Gastrocnemius medialis (tissue), 4 donors: ENCODE measurements around the gene CCDC127.

ENCODE experiments used
- POLR2A ChIP-seq, 2 donors: fragments of 450-650 bp; IDR thresholded peaks; one replicate each; pipeline ENCODE4 v1.6.1; 2017; ENCODE audit warnings: antibody characterized with exemption in 2 of 2, mild to moderate bottlenecking in 2 of 2, moderate library complexity in 2 of 2
- TF ChIP-seq, protein P1 (sequence below), 5 experiments: fragments of 450-650 bp in 3 of 5; fragments of 200-600 bp in 2 of 5; sonication (generic) in 2 of 5; IDR thresholded peaks in 4 of 5; conservative IDR thresholded peaks in 1 of 5; 1 replicate in 4 of 5; 2 replicates in 1 of 5; pipeline ENCODE4 v1.5.1; 2016 to 2019; ENCODE audit warnings: antibody characterized with exemption in 5 of 5, mild to moderate bottlenecking in 3 of 5, moderate library complexity in 3 of 5

DNA sequence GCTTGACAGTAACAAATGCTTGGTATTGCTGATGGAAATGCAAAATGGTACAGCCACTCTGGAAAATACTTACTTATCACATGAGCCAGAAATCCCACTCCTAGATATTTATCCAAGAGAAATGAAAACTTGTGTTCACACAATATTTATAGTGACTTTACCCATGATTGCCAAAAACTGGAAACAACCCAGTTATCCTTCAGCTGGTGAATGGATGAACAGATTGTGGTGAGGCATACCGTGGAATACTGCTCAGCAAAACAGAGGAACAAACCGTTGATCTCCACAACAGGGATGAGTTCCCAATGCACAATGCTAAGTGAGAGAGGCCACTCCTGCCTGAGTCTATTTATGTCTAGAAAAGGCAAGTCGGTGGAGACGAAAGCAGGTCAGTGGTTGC, 67.2 kb downstream of the CCDC127 start:
- TF ChIP-seq POLR2A (IDR thresholded peaks at IDR 0.05), result no peak
- TF ChIP-seq, protein P1, sequence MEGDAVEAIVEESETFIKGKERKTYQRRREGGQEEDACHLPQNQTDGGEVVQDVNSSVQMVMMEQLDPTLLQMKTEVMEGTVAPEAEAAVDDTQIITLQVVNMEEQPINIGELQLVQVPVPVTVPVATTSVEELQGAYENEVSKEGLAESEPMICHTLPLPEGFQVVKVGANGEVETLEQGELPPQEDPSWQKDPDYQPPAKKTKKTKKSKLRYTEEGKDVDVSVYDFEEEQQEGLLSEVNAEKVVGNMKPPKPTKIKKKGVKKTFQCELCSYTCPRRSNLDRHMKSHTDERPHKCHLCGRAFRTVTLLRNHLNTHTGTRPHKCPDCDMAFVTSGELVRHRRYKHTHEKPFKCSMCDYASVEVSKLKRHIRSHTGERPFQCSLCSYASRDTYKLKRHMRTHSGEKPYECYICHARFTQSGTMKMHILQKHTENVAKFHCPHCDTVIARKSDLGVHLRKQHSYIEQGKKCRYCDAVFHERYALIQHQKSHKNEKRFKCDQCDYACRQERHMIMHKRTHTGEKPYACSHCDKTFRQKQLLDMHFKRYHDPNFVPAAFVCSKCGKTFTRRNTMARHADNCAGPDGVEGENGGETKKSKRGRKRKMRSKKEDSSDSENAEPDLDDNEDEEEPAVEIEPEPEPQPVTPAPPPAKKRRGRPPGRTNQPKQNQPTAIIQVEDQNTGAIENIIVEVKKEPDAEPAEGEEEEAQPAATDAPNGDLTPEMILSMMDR (IDR thresholded peaks at IDR 0.05 in 4 of 5, conservative IDR thresholded peaks at IDR 0.05 in 1 of 5), result no peak
